Trophoblast cell (in vitro differentiated cells and primary cell): ENCODE results near the gene IRF6.

ENCODE experiments used
- DNase-seq, 2 donors: peaks; one replicate each; pipeline ENCODE4 v3.0.0-alpha.2; 2016
- H2AFZ ChIP-seq: 2 replicates; pipeline ENCODE4 v1.6.1; 2013; ENCODE audit warnings: low read length, moderate library complexity, mild to moderate bottlenecking; ENCODE audit not compliant: insufficient read depth, poor library complexity
- H2AK5ac ChIP-seq: 2 replicates; pipeline ENCODE4 v1.6.1; 2013; ENCODE audit warnings: mild to moderate bottlenecking, low read length
- H2BK120ac ChIP-seq: 2 replicates; pipeline ENCODE4 v1.6.1; 2013; ENCODE audit warnings: low read length, mild to moderate bottlenecking, moderate library complexity; ENCODE audit not compliant: insufficient read depth, poor library complexity
- H2BK12ac ChIP-seq: 2 replicates; pipeline ENCODE4 v1.6.1; 2013; ENCODE audit warnings: mild to moderate bottlenecking, low read length, moderate library complexity
- H2BK5ac ChIP-seq: 2 replicates; pipeline ENCODE4 v1.6.1; 2013; ENCODE audit warnings: low read length, low read depth, moderate library complexity, mild to moderate bottlenecking; ENCODE audit not compliant: poor library complexity
- H3K14ac ChIP-seq: 2 replicates; pipeline ENCODE4 v1.6.1; 2013; ENCODE audit warnings: mild to moderate bottlenecking, low read length
- H3K18ac ChIP-seq: 2 replicates; pipeline ENCODE4 v1.6.1; 2013; ENCODE audit warnings: mild to moderate bottlenecking, low read length
- H3K23ac ChIP-seq: 2 replicates; pipeline ENCODE4 v1.6.1; 2013; ENCODE audit warnings: low read length
- H3K27ac ChIP-seq: 2 replicates; pipeline ENCODE4 v1.5.1; 2013; ENCODE audit warnings: low read depth, mild to moderate bottlenecking, inconsistent platforms, low read length, moderate library complexity
- H3K27me3 ChIP-seq: 2 replicates; pipeline ENCODE4 v1.6.1; 2013; ENCODE audit warnings: inconsistent platforms, mild to moderate bottlenecking, low read length, moderate library complexity; ENCODE audit not compliant: insufficient read depth
- H3K36me3 ChIP-seq, 2 experiments: 1 replicate in 1 of 2; 2 replicates in 1 of 2; pipeline ENCODE4 v1.6.1; 2013; ENCODE audit warnings: low read length in 2 of 2, mild to moderate bottlenecking in 2 of 2, moderate library complexity in 1 of 2; ENCODE audit not compliant: insufficient read depth in 2 of 2, control insufficient read depth in 1 of 2
- H3K4ac ChIP-seq: 2 replicates; pipeline ENCODE4 v1.6.1; 2013; ENCODE audit warnings: low read depth, mild to moderate bottlenecking, low read length, moderate library complexity
- H3K4me1 ChIP-seq, 2 experiments: 1 replicate in 1 of 2; 2 replicates in 1 of 2; pipeline ENCODE4 v1.6.1; 2013; ENCODE audit warnings: low read length in 2 of 2, mild to moderate bottlenecking in 2 of 2, moderate library complexity in 1 of 2; ENCODE audit not compliant: insufficient read depth in 2 of 2, control insufficient read depth in 1 of 2
- H3K4me2 ChIP-seq: 2 replicates; pipeline ENCODE4 v1.6.1; 2013; ENCODE audit warnings: inconsistent platforms, mild to moderate bottlenecking, low read length, moderate library complexity
- H3K4me3 ChIP-seq: 2 replicates; pipeline ENCODE4 v1.5.1; 2013; ENCODE audit warnings: mild to moderate bottlenecking, low read depth, low read length, inconsistent platforms
- H3K79me1 ChIP-seq: one replicate; pipeline ENCODE4 v1.6.1; 2013; ENCODE audit warnings: low read length
- H3K79me2 ChIP-seq: 2 replicates; pipeline ENCODE4 v1.6.1; 2013; ENCODE audit warnings: low read length, mild to moderate bottlenecking; ENCODE audit not compliant: control insufficient read depth, insufficient read depth, poor library complexity
- H3K9ac ChIP-seq: 2 replicates; pipeline ENCODE4 v1.6.1; 2013; ENCODE audit warnings: mild to moderate bottlenecking, low read length
- H3K9me3 ChIP-seq: 2 replicates; pipeline ENCODE4 v1.6.1; 2013; ENCODE audit warnings: low read depth, mild to moderate bottlenecking, control low read depth, inconsistent platforms, low read length; ENCODE audit not compliant: insufficient read depth
- H4K12ac ChIP-seq: 2 replicates; pipeline ENCODE4 v1.6.1; 2013; ENCODE audit warnings: low read depth, mild to moderate bottlenecking, low read length, moderate library complexity
- H4K8ac ChIP-seq: 2 replicates; pipeline ENCODE4 v1.6.1; 2013; ENCODE audit warnings: low read depth, mild to moderate bottlenecking, low read length, moderate library complexity
- H4K91ac ChIP-seq: one replicate; pipeline ENCODE4 v1.6.1; 2013; ENCODE audit warnings: low read depth, mild to moderate bottlenecking, low read length, moderate library complexity
- WGBS: extraction: QIAGEN DNeasy Blood & Tissue Kit; methylation state at CpG from one replicate; pipeline ENCODE4 v1.1.7; 2013; ENCODE audit warnings: missing lambda C conversion rate; ENCODE audit not compliant: insufficient read length, insufficient coverage; ENCODE audit errors: extremely low coverage; 5-methylcytosine and 5-hydroxymethylcytosine counted together

IRF6 gene

DNA sequence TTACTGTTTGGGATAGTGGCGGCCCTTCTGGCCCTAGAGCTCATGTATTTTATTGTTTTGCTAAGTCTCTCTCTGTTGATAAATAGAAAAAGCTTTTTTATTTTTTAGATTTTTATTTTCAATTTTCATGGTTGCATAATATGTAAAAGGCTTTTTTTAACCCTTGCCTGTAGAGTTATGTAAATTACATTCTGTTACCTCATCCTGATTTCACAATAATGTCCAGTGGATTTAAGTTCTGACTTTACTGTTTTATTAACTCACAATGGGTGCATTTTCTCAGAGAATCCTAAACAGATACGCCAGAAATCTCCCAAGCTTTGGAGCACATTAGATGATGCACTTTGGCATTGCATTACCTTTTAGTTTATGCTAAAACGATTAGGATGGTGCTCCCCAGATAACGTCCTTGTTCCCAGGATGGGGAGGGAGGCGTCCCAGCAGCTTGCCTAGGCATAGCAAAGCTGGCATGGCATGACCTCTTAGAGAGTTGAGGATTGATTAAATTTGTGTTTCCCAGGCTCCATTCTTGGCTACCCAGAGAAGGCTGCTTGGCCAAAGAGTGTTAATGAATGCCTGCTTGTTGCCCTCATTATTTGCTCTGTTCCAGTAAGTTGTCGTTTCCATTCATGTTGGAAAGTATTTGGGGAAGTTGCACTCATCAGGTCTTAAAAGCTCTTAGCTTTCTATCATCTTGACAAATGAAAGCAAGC lies 38.9 kb upstream of the IRF6 start:
- H3K4ac ChIP-seq = no peak overlapping the region
- no peak overlapping the region for H3K9ac ChIP-seq
- no peak overlapping the region for H4K8ac ChIP-seq
- no peaks in the 10 kb centered on the region for H3K79me2 ChIP-seq
- no peak overlapping the region for H2AFZ ChIP-seq
- no peak overlapping the region for H4K91ac ChIP-seq
- no peaks in the 10 kb centered on the region for H3K9me3 ChIP-seq
- H4K12ac ChIP-seq = no peak overlapping the region
- no peak overlapping the region for H2BK12ac ChIP-seq
- no peak overlapping the region for H3K14ac ChIP-seq
- no peaks in the 10 kb centered on the region for H3K79me1 ChIP-seq
- H2BK5ac ChIP-seq = no peak overlapping the region
- H2AK5ac ChIP-seq = no peak overlapping the region
- no peaks in the 10 kb centered on the region for H3K27me3 ChIP-seq
- no peak overlapping the region for H3K18ac ChIP-seq
- no peak overlapping the region for H3K4me2 ChIP-seq
- no peak overlapping the region for H3K27ac ChIP-seq
- no peak overlapping the region for H2BK120ac ChIP-seq
- H3K4me1 ChIP-seq = peaks cover 2 to 8% of the 10 kb centered on the region in 2 experiments
- peaks cover 11 to 28% of the 10 kb centered on the region in 2 experiments for H3K36me3 ChIP-seq
- H3K23ac ChIP-seq = no peak overlapping the region
- H3K4me3 ChIP-seq = no peak overlapping the region
- WGBS = no CpG with 5 or more reads among the region's 6 CpGs
- DNase-seq = no peak

DNA sequence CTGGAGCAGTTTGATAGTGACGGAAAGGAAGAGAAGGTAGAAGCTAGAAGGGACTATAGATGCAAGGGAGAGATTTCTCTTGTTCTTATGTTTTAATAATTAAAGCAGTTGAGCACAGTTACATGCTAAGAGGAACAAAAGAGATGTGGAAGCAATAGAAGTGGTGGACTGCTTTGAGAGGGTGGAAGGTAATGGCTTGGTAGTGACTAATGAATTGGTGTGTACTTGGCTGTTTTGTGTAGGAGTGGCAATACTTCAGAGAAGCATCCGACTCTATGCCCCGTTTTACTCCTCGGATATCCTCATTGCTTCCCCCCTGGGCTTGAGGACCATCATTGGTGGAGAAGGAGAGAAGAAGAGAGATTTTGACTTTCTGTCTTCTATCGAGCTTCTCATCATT lies 34.7 kb upstream of the IRF6 start:
- Histone ChIP-seq H2AK5ac (no peak overlapping the region), H3K4me3 (no peak overlapping the region), H4K12ac (no peak overlapping the region), H4K91ac (no peak overlapping the region), H3K79me2 (no peaks in the 10 kb centered on the region), H2BK120ac (no peak overlapping the region), H3K36me3 (peaks cover 16 to 42% of the 10 kb centered on the region in 2 experiments), H3K4me1 (peaks cover 2 to 10% of the 10 kb centered on the region in 2 experiments), H3K79me1 (no peaks in the 10 kb centered on the region), H3K27ac (peak overlapping the region; percentile 89), H3K9me3 (no peaks in the 10 kb centered on the region), H2BK12ac (no peak overlapping the region), H3K23ac (no peak overlapping the region), H2AFZ (no peak overlapping the region), H3K4me2 (no peak overlapping the region), H3K9ac (no peak overlapping the region), H3K4ac (no peak overlapping the region), H2BK5ac (no peak overlapping the region), H3K14ac (peak overlapping the region; percentile 1), H3K18ac (no peak overlapping the region), H3K27me3 (no peaks in the 10 kb centered on the region), H4K8ac (no peak overlapping the region)
- no peak for DNase-seq
- no CpG with 5 or more reads among the region's 5 CpGs for WGBS

DNA sequence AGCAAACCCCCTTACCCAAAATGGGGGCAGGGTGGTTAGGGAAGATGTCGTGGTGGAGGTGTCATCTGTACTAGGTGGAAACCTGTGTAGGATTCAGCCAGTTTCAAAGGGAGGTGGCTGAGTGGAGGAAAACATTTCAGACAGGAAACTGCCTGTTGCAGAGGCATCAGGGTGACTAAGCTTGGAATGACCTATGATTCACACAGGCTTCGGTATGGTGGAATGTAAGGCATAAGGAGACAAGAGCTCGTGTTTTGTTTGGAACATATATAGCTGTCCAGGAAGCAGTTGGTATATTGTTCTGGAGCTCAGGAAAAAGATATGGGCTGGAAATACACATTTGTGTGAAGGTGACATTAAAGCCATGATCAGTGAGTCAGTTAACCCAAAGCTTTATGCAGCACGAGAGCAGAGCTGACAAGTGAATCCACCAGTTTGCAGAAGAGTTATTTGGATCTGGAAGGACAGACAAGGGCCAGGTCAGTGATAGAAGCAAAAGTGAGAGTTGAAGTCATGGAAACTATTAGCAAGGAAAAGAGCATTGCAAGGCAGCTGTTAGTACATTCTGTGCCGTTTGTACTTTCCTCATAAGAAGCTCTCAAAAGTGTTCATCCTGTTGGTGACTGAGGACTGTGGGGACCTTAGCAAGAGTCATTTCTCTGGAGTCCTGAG lies 34.1 kb upstream of the IRF6 start:
- H3K79me2 ChIP-seq = no peaks in the 10 kb centered on the region
- no peak overlapping the region for H3K18ac ChIP-seq
- H2BK5ac ChIP-seq = peak overlapping the region; percentile 70
- H3K9me3 ChIP-seq = no peaks in the 10 kb centered on the region
- H3K79me1 ChIP-seq = no peaks in the 10 kb centered on the region
- H3K4ac ChIP-seq = no peak overlapping the region
- H3K27me3 ChIP-seq = no peaks in the 10 kb centered on the region
- H3K9ac ChIP-seq = no peak overlapping the region
- H3K4me1 ChIP-seq = peaks cover 2 to 10% of the 10 kb centered on the region in 2 experiments
- H3K27ac ChIP-seq = peak overlapping the region; percentile 89
- no peak overlapping the region for H3K14ac ChIP-seq
- peak; percentile 57 to 76 for DNase-seq
- peak overlapping the region; percentile 8 for H2BK120ac ChIP-seq
- H2AFZ ChIP-seq = peak overlapping the region; percentile 35
- peak overlapping the region; percentile 39 for H4K91ac ChIP-seq
- H2BK12ac ChIP-seq = peak overlapping the region; percentile 55
- H4K12ac ChIP-seq = no peak overlapping the region
- H3K4me2 ChIP-seq = peak overlapping the region; percentile 36
- no peak overlapping the region for H3K4me3 ChIP-seq
- H3K36me3 ChIP-seq = peaks cover 16 to 42% of the 10 kb centered on the region in 2 experiments
- no peak overlapping the region for H4K8ac ChIP-seq
- no peak overlapping the region for H2AK5ac ChIP-seq
- H3K23ac ChIP-seq = no peak overlapping the region
- no CpG with 5 or more reads among the region's 5 CpGs for whole genome bisulfite sequencing

DNA sequence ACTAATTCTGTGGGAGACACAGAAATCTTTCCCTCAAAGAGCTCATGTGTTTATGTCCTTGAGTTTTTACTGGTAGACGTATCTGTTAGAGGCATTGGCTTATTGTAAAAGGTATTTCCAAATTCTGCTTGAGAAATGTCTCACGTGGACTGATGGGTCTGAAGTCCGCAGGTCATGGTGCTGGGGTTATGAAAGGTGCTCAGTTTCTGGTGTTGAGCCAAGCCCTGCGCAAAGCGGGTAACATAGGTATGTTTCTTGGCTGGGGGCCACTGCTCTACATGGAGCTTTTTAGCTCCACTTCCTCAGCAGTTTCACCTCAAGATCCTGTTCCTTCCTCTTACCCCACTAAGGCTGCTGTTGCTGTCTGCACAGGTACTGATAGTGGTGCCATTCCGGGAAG lies 32.6 kb upstream of the IRF6 start:
- Histone ChIP-seq H3K4me3 (no peak overlapping the region), H2BK120ac (no peak overlapping the region), H3K4me2 (no peak overlapping the region), H4K12ac (no peak overlapping the region), H2BK12ac (no peak overlapping the region), H3K4me1 (peaks cover 0 to 10% of the 10 kb centered on the region in 2 experiments), H3K27ac (no peak overlapping the region), H2AK5ac (no peak overlapping the region), H3K36me3 (peaks cover 16 to 40% of the 10 kb centered on the region in 2 experiments), H3K9ac (no peak overlapping the region), H4K91ac (no peak overlapping the region), H4K8ac (no peak overlapping the region), H3K18ac (no peak overlapping the region), H2AFZ (no peak overlapping the region), H3K27me3 (no peaks in the 10 kb centered on the region), H3K4ac (no peak overlapping the region), H3K79me2 (no peaks in the 10 kb centered on the region), H3K14ac (no peak overlapping the region), H3K9me3 (no peaks in the 10 kb centered on the region), H3K23ac (no peak overlapping the region), H3K79me1 (no peaks in the 10 kb centered on the region), H2BK5ac (no peak overlapping the region)
- no peak for DNase-seq
- no CpG with 5 or more reads among the region's 6 CpGs for WGBS
